Mucosa of rectum (tissue), 2 donors: ENCODE data around the gene UBXN1.
"Not testable (repeated sequence)": the region's sequence is repeated elsewhere in the genome, so short reads cannot be mapped to it uniquely, and the experiment has no call there.

ENCODE experiments used
- H3K27ac ChIP-seq, 2 donors: one replicate each; pipeline ENCODE4 v1.7.0; 2013; ENCODE audit warnings: inconsistent platforms in 2 of 2, low read depth in 2 of 2, low read length in 2 of 2
- H3K27me3 ChIP-seq, 2 donors: one replicate each; pipeline ENCODE4 v1.7.0; 2013; ENCODE audit warnings: low read length in 2 of 2; ENCODE audit not compliant: control insufficient read depth in 2 of 2, insufficient read depth in 2 of 2
- H3K36me3 ChIP-seq, 2 donors: one replicate each; pipeline ENCODE4 v1.7.0; 2013; ENCODE audit warnings: low read length in 2 of 2; ENCODE audit not compliant: control insufficient read depth in 2 of 2, insufficient read depth in 2 of 2
- H3K4me1 ChIP-seq, 2 donors: one replicate each; pipeline ENCODE4 v1.7.0; 2013; ENCODE audit warnings: low read length in 2 of 2, mild to moderate bottlenecking in 1 of 2; ENCODE audit not compliant: control insufficient read depth in 2 of 2, insufficient read depth in 2 of 2
- H3K4me3 ChIP-seq, 2 donors: one replicate each; pipeline ENCODE4 v1.7.0; 2013; ENCODE audit warnings: low read length in 2 of 2
- H3K9ac ChIP-seq, 2 donors: one replicate each; pipeline ENCODE4 v1.7.0; 2013; ENCODE audit warnings: low read length in 2 of 2, low read depth in 1 of 2, mild to moderate bottlenecking in 1 of 2
- H3K9me3 ChIP-seq, 2 donors: one replicate each; pipeline ENCODE4 v1.7.0; 2013; ENCODE audit warnings: low read length in 2 of 2; ENCODE audit not compliant: control insufficient read depth in 2 of 2
- donor health status: healthy.
- donor health status: Normal muscosa, but diverticular disease.

UBXN1 gene

DNA sequence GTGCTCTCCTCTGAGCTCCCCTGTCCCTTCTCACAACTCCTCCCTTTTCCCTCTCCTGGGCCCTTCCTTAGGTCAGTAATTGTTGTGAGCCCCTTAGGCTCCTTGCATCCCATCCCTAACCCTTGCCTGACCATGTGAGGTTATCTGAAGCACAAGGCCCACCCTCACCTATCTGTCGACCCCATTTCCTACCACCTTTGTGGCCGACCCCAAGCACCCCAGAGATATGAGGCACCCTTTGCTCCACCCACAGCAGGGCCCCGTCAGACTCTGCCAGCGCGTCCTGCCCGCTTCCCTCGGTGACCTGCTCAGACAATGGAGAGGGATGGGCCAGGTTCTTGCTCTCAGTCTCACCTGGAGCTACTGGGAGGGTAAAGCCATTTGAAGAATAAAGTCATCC lies 29.9 kb upstream of the UBXN1 start:
- peaks cover 19% of the 10 kb centered on the region in 2 donors for H3K36me3 ChIP-seq
- peak overlapping the region; percentile 82 to 92 for H3K4me3 ChIP-seq
- no peaks in the 10 kb centered on the region for H3K27me3 ChIP-seq
- H3K9me3 ChIP-seq: no peaks in the 10 kb centered on the region
- H3K9ac ChIP-seq: peak overlapping the region; percentile 86 to 93
- peaks cover 40 to 48% of the 10 kb centered on the region in 2 donors for H3K4me1 ChIP-seq
- H3K27ac ChIP-seq: peak overlapping the region; percentile 93 to 95

DNA sequence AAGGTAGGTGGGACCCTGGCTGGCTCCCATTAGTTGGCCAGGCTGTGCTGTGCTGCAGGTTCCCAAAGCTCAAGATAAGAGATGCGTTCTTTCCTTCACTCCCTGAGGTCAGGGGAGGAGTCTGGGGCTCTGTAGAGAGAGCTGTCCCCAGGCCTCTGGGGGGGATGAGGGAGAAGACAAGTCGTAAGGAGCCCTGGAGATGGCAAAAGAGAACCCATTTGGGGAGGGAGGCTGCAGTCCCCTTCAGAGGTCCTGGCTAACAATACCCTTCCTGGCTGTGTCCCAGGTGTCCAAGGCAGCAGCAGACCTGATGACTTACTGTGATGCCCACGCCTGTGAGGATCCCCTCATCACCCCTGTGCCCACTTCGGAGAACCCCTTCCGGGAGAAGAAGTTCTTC lies 29.5 kb upstream of the UBXN1 start:
- peaks cover 15 to 17% of the 10 kb centered on the region in 2 donors for H3K36me3 ChIP-seq
- peak overlapping the region; percentile 82 to 92 for H3K4me3 ChIP-seq
- H3K9ac ChIP-seq: peak overlapping the region; percentile 86 to 93
- H3K27ac ChIP-seq: peak overlapping the region; percentile 93 to 95
- H3K9me3 ChIP-seq: no peaks in the 10 kb centered on the region
- H3K4me1 ChIP-seq: peaks cover 39 to 44% of the 10 kb centered on the region in 2 donors
- H3K27me3 ChIP-seq: no peaks in the 10 kb centered on the region

DNA sequence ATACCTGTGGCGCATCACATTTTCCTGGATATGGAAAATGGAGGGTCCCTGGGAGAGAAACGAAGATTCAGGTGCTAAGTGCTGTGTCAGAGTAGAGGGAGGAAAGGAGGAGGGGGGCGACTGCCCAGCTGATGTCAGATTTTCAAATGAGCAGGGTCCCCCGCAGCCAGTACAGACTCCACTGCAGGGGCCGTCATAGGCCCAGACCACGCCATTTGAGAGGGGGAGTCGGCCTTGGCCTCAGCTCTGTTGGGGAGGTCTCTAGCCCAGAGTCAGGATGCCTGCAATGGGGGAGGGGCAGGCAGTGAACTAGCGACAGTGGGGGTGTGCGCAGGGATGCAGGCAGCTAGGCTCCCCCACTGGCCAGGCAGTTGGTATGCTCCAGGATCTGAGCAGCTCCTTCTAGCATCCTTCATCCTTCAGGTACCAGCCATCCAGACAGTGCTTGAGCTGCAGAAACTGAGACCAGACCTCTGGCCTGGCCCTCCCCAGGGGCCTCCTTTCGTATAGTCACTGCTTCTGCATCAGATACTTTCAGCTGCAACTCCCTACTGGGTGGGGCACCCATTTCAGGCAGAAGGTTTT lies 28.5 kb upstream of the UBXN1 start, which contains the start of the genes BSCL2 and GNG3:
Gene BSCL2, minus strand, starts transcription at position 148 of the 585 bp plus-strand sequence. CDS start 229 bp downstream, outside the sequence.
Gene GNG3, plus strand, starts transcription at position 400 of the 585 bp plus-strand sequence. CDS start 620 bp downstream, outside the sequence.
- Histone ChIP-seq H3K27ac (peak within 1 kb of the TSS; percentile 61 to 95), H3K36me3 (peaks cover 11 to 13% of the 10 kb centered on the region in 2 donors), H3K27me3 (no peaks in the 10 kb centered on the region), H3K4me3 (peak within 1 kb of the TSS; percentile 80 to 92), H3K9ac (peak within 1 kb of the TSS; percentile 72 to 86), H3K4me1 (peaks cover 36 to 40% of the 10 kb centered on the region in 2 donors), H3K9me3 (no peaks in the 10 kb centered on the region)

DNA sequence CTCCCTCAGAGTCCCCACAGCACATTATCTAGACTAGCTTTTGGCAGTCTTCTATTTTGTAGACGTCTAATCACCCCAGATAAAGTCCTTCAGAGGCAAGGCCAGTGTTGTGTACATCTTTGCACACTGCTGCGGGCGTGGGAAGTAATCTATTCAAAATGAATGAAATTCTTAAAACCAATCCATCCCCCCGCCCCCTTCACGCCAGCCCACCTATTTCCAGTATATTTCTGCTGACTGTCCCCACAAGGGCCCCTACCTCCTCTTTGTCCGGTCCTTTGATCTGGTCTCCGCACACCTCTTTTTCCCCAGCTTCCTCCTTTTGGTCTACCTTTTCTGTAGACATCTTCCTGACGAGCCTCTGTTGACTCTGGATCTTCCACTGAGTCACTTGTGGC lies 28.0 kb upstream of the UBXN1 start:
- Histone ChIP-seq H3K4me1 (peaks cover 36 to 40% of the 10 kb centered on the region in 2 donors), H3K9me3 (no peaks in the 10 kb centered on the region), H3K4me3 (peak overlapping the region; percentile 78 to 80), H3K27me3 (no peaks in the 10 kb centered on the region), H3K27ac (peak overlapping the region; percentile 61 to 84), H3K36me3 (peaks cover 8 to 9% of the 10 kb centered on the region in 2 donors), H3K9ac (peak overlapping the region; percentile 68 to 72)

DNA sequence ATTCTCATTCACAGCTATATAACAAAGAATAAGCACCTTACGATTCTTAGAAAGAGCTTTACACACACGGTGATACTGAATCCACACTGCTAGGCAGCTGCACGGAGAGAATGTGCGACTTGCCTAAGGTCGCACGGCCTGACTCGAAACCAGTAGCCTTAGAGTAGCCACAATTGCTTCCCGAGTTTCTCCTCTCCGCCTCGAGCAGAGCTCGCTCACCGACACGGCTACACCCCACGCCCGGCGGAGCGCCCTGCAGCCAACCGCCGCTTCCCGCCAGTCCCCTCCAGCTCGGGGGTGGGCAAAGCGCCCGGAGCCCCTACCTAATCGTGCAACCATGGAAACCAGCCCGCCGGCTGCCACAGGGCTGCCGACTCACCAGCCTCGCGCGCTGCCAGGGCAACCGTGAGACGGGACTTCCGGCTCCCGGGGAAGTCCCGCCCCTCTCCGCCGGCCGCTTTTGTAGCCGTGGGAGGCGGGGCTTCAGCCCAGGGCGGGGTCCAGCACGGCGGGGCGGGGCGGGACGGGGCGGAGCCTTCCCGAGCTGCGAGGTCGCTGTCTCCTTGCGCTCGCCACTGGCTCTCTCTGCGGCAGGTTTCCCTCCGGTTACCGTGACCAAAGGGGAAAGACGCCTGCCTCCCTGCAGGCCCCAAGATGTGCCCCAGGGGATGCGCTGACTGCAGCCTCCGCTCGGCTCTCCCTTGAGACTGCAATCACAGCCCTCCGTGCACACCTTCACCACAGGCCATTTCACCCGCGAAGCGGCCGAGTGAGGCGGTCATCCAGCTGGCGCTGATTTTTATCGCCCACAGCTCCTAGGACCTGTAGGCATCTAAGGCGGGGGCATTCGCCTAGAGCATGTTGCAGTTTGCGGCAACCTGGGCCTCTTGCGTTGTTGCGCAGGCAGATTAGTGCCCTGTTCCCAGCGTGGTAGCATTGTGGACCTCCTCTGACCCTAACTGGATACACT lies 27.3 kb upstream of the UBXN1 start:
- Histone ChIP-seq H3K4me1 (peaks cover 36 to 40% of the 10 kb centered on the region in 2 donors), H3K9me3 (no peaks in the 10 kb centered on the region), H3K27ac (peak overlapping the region; percentile 75 to 84), H3K27me3 (no peaks in the 10 kb centered on the region), H3K9ac (peak overlapping the region; percentile 72 to 73), H3K4me3 (peak overlapping the region; percentile 80), H3K36me3 (peaks cover 4 to 6% of the 10 kb centered on the region in 2 donors)

DNA sequence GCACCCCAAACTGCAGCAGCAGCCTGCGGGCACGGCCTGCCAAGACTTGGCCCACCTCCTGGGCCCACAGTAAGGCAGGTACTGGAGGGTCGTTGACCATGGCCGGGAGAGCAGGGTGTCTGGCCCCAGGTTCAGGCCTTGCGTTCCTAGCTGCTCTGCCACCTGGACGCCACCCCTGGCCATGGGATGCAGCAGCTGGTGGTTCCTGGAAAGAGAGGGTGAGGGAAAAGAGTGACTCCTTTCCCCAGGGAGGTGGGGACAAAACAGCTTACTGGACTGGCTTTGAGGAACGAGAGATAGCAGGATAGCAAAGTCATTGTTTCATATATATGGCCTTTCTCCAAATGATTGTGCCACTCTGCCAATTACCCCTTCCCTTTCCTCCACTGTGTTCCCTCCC lies 26.5 kb upstream of the UBXN1 start:
- H3K4me1 ChIP-seq: peaks cover 35 to 37% of the 10 kb centered on the region in 2 donors
- H3K4me3 ChIP-seq: peak overlapping the region; percentile 80
- H3K27me3 ChIP-seq: no peaks in the 10 kb centered on the region

DNA sequence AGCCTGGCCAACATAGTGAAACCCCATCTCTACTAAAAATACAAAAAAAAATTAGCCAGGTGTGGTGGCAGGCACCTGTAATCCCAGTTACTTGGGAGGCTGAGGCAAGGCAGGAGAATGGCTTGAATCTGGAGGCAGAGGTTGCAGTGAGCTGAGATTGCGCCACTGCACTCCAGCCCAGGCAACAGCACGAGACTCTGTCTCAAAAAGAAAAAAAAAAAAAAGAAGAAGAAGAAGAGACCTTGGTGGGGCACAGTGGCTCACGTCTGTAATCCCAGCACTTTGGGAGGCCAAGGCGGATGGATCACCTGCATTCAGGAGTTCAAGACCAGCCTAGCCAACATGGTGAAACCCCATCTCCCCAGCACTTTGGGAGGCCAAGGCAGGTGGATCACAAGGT lies 25.0 kb upstream of the UBXN1 start:
- peaks cover 23 to 26% of the 10 kb centered on the region in 2 donors for H3K4me1 ChIP-seq
- H3K36me3 ChIP-seq, H3K9ac ChIP-seq, H3K9me3 ChIP-seq, H3K27ac ChIP-seq, H3K4me3 ChIP-seq, H3K27me3 ChIP-seq: not testable (repeated sequence)

More for the DNA sequence above, 26.5 kb upstream of the UBXN1 start:
- H3K36me3 ChIP-seq: peaks cover 0 to 4% of the 10 kb centered on the region in 2 donors
- H3K9ac ChIP-seq: peak overlapping the region; percentile 69 to 73
- H3K27ac ChIP-seq: peak overlapping the region; percentile 75 to 77
- no peaks in the 10 kb centered on the region for H3K9me3 ChIP-seq

DNA sequence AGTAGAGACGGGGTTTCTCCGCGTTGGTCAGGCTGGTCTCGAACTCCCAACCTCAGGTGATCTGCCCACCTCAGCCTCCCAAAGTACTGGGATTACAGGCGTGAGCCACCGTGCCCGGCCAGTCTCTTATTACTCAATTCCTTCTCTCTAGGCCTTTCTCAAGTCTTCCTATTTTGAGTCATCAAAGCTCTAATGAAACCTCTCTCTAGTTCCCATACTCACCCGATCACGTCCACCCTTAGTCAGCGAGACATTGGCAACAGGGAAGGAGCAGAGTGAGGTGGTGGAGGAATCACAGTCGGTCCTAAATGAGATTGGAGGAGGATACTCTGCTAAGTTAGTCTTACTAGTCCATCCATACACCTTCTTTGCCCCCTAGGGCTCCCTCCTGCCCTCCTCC lies 23.4 kb upstream of the UBXN1 start:
- H3K4me3 ChIP-seq: no peak overlapping the region
- H3K27ac ChIP-seq: no peak overlapping the region

DNA sequence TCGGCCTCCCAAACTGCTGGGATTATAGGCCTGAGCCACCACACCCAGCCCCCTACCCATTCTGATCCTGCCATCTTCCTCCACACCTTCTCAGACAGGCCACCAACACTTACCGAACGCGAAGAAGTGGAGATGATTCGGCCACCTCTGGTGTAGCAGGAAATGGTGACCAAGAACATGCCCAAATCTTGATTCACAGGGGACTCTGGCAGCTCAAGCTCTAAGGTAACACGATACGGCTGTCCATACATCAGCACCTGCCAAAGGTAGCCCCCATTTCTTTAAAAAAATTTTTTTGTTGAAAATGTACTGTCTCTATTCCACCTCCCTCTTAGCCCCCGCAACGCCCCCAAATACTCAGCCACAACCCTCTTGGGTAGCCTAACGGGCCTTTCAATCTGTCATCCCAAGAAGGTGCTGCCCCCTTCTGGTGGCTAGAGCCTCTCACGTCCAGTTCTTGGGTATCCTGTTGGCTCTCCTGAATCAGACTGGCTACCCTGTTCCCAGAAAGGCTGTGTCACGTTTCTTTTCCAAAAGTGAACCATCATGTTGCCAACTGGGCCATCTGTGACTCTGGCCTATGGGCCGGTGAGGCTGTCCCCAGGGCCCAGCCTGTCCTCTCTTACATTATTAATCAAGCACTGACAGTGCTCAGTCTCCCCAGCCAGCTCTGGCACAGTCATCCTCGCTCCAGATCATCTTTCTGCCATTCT lies 15.7 kb upstream of the UBXN1 start:
- H3K27me3 ChIP-seq: no peaks in the 10 kb centered on the region
- H3K4me3 ChIP-seq: no peak overlapping the region
- no peaks in the 10 kb centered on the region for H3K9me3 ChIP-seq
- H3K27ac ChIP-seq: no peak overlapping the region
- peaks cover 0 to 2% of the 10 kb centered on the region in 2 donors for H3K4me1 ChIP-seq
- no peak overlapping the region for H3K9ac ChIP-seq
- H3K36me3 ChIP-seq: peaks cover 20 to 30% of the 10 kb centered on the region in 2 donors

More for the DNA sequence above, 23.4 kb upstream of the UBXN1 start:
- H3K36me3 ChIP-seq: no peaks in the 10 kb centered on the region
- no peak overlapping the region for H3K9ac ChIP-seq
- H3K27me3 ChIP-seq: no peaks in the 10 kb centered on the region
- peaks cover 16 to 19% of the 10 kb centered on the region in 2 donors for H3K4me1 ChIP-seq
- no peaks in the 10 kb centered on the region for H3K9me3 ChIP-seq
